ENCODE measurements around the gene CPNE6. TPM values are rescaled to one million over a fixed set of nuclear protein-coding genes. Genes with fewer than 3 reads are reported as not detected.

CPNE6 gene
- total RNA-seq, 2 experiments from 2014 or later: not detected

GRCh38 chr14:24093901-24094840, 22.8 kb downstream of the CPNE6 start, which contains the start of gene PCK2:
Gene PCK2, plus strand, starts transcription at chr14:24094311. Its CDS starts 95 bp downstream, at chr14:24094406.
- BruUV-seq (replicated peaks): TSS peak; percentile 87
- Histone ChIP-seq H2AFZ (ENCODE audit: low read length) (peak within 1 kb of the TSS; percentile 47), H3K9me2 (ENCODE audit: insufficient read depth, low read length) (no peaks in the 10 kb centered on the region), H3K4me3 (ENCODE audit: low read depth, low read length, poor library complexity, severe bottlenecking) (peak within 1 kb of the TSS; percentile 81), H3K27ac (ENCODE audit: low read depth, low read length, poor library complexity, severe bottlenecking) (peak within 1 kb of the TSS; percentile 75), H3K36me3 (ENCODE audit: insufficient read depth, low read length) (no peaks in the 10 kb centered on the region), H3K9me3 (ENCODE audit: low read length) (no peaks in the 10 kb centered on the region), H3K4me1 (ENCODE audit: insufficient read depth, low read length, poor library complexity, severe bottlenecking) (peaks cover 39% of the 10 kb centered on the region), H4K20me1 (ENCODE audit: insufficient read depth, low read length) (no peaks in the 10 kb centered on the region), H3K79me2 (ENCODE audit: insufficient read depth, low read depth, low read length) (no peaks in the 10 kb centered on the region), H3K4me2 (ENCODE audit: low read length) (peak within 1 kb of the TSS; percentile 93)
- intact Hi-C loops (cut with micrococcal nuclease; ENCODE audit: unreplicated experiment): loop anchor here (1.0 kb wide), 5 partner anchors 14 to 80 kb away; partner anchors contain the start of genes DCAF11, IRF9, NRL and PSME2
- POLR2A ChIA-PET: interaction anchor here (0.8 to 6.8 kb wide), 13 partner anchors 13 to 539 kb away, joined by 3 to 80 read pairs (median 5); partner anchors contain the start of genes AP1G2, CHMP4A, DCAF11 and EMC9
- peak; percentile 88 for DNase-seq (ENCODE audit: low spot score)
- TF ChIP-seq CTCF (conservative IDR thresholded peaks at IDR 0.05; ENCODE audit: low read length) (peak; percentile 24; the same call in 1 of the 2 replicates), EZH2phosphoT487 (IDR thresholded peaks at IDR 0.05; ENCODE audit: borderline replicate concordance, low read depth, low read length) (no peak)
- CTCF ChIA-PET (ENCODE audit: unreplicated experiment): interaction anchor here (0.6 to 2.4 kb wide), 6 partner anchors 14 to 337 kb away, joined by 3 to 8 read pairs (median 6); partner anchors contain the start of gene IRF9

GRCh38 chr14:24094841-24095270, 23.5 kb downstream of the CPNE6 start:
- Histone ChIP-seq H3K4me1 (ENCODE audit: insufficient read depth, low read length, poor library complexity, severe bottlenecking) (peaks cover 39% of the 10 kb centered on the region), H3K9me3 (ENCODE audit: low read length) (no peaks in the 10 kb centered on the region), H3K9me2 (ENCODE audit: insufficient read depth, low read length) (no peaks in the 10 kb centered on the region), H3K79me2 (ENCODE audit: insufficient read depth, low read depth, low read length) (no peaks in the 10 kb centered on the region), H4K20me1 (ENCODE audit: insufficient read depth, low read length) (no peaks in the 10 kb centered on the region), H3K36me3 (ENCODE audit: insufficient read depth, low read length) (no peaks in the 10 kb centered on the region), H3K27ac (ENCODE audit: low read depth, low read length, poor library complexity, severe bottlenecking) (peak overlapping the region; percentile 75), H3K4me2 (ENCODE audit: low read length) (peak overlapping the region; percentile 93), H2AFZ (ENCODE audit: low read length) (peak overlapping the region; percentile 47; the same call in 1 of the 2 replicates), H3K4me3 (ENCODE audit: low read depth, low read length, poor library complexity, severe bottlenecking) (peak overlapping the region; percentile 81)
- intact Hi-C loops (cut with micrococcal nuclease; ENCODE audit: unreplicated experiment): loop anchor here (1.0 kb wide), 5 partner anchors 13 to 81 kb away; partner anchors contain the start of genes DCAF11, IRF9, NRL and PSME2
- TF ChIP-seq CTCF (conservative IDR thresholded peaks at IDR 0.05; ENCODE audit: low read length) (no peak), EZH2phosphoT487 (IDR thresholded peaks at IDR 0.05; ENCODE audit: borderline replicate concordance, low read depth, low read length) (no peak)
- ChIA-PET CTCF (ENCODE audit: unreplicated experiment) (interaction anchor here (1.0 to 2.4 kb wide), 4 partner anchors 14 to 66 kb away, joined by 3 to 8 read pairs (median 4); partner anchors contain the start of gene IRF9), POLR2A (interaction anchor here (1.3 to 6.8 kb wide), 10 partner anchors 13 to 118 kb away, joined by 3 to 80 read pairs (median 11); partner anchors contain the start of genes CHMP4A, DCAF11, EMC9 and FITM1)
- BruUV-seq (replicated peaks): no TSS peak
- DNase-seq (ENCODE audit: low spot score): peak; percentile 52

All from OCI-LY7 (cell line).